Hepatocyte (in vitro differentiated cells): ENCODE measurements around the gene MSS51.

Source experiments
- CTCF ChIP-seq: fragments of 200-600 bp; sonication (generic); IDR thresholded peaks from 2 replicates; pipeline ENCODE4 v1.5.1; 2016; ENCODE audit warnings: antibody characterized with exemption, mild to moderate bottlenecking; ENCODE audit not compliant: poor library complexity
- EZH2 ChIP-seq: fragments of 200-600 bp; sonication (generic); IDR thresholded peaks from 2 replicates; pipeline ENCODE4 v1.6.1; 2016; ENCODE audit warnings: antibody characterized with exemption, mild to moderate bottlenecking, borderline replicate concordance

GRCh38 chr10:73401636-73402035, 31.7 kb downstream of the MSS51 start:
- TF ChIP-seq EZH2 (no peak), CTCF (no peak)
